NB4 (cell line): ENCODE results near the gene PTPN6.

Experiments
- CTCF ChIP-seq: IDR thresholded peaks from one replicate; pipeline ENCODE4 v1.5.1; 2012; ENCODE audit warnings: low read depth, low read length
- MAX ChIP-seq: IDR thresholded peaks from 2 replicates; pipeline ENCODE4 v1.6.1; 2011; ENCODE audit warnings: low read depth, low read length
- MYC ChIP-seq: IDR thresholded peaks from 2 replicates; pipeline ENCODE4 v1.6.1; 2011; ENCODE audit warnings: low read depth, low read length
- POLR2A ChIP-seq: IDR thresholded peaks from 2 replicates; pipeline ENCODE4 v1.6.1; 2011; ENCODE audit warnings: mild to moderate bottlenecking; ENCODE audit not compliant: insufficient read length; ENCODE audit errors: extremely low read depth

- TF ChIP-seq CTCF, result no peak
- no peak for TF ChIP-seq POLR2A
- TF ChIP-seq MAX, result no peak
- TF ChIP-seq MYC, result no peak
Observed at GRCh38 chr12:6952863-6953441, 1.8 kb downstream of the PTPN6 start.
